ENCODE results near the gene KNSTRN.

KNSTRN gene

GRCh38 chr15:40340038-40340739 is 42.3 kb upstream of the KNSTRN start:
- peak overlapping the region; percentile 95 for H3K9ac ChIP-seq (ENCODE audit: low read depth, low read length)
- H3K4me3 ChIP-seq (ENCODE audit: low read length), result peak overlapping the region; percentile 74
- no peaks in the 10 kb centered on the region for H3K9me3 ChIP-seq (replicated peaks; ENCODE audit: low read length)
- peaks cover 70% of the 10 kb centered on the region for H3K4me1 ChIP-seq (ENCODE audit: control insufficient read depth, insufficient read depth, low read length)
- H3K36me3 ChIP-seq (ENCODE audit: insufficient read depth, low read length), result peaks cover 31% of the 10 kb centered on the region
- H3K27me3 ChIP-seq (ENCODE audit: control insufficient read depth, insufficient read depth, low read length), result no peaks in the 10 kb centered on the region
- H3K4me2 ChIP-seq (ENCODE audit: low read length), result peak overlapping the region; percentile 94

GRCh38 chr15:40340740-40341400 is 41.7 kb upstream of the KNSTRN start, which contains the start of gene CCDC9B:
Gene CCDC9B, minus strand, starts transcription at chr15:40340939. Its CDS starts 120 bp downstream, at chr15:40340819.
- H3K4me3 ChIP-seq (ENCODE audit: low read length), result peak within 1 kb of the TSS; percentile 74
- H3K9ac ChIP-seq (ENCODE audit: low read depth, low read length), result peak within 1 kb of the TSS; percentile 95
- H3K27me3 ChIP-seq (ENCODE audit: control insufficient read depth, insufficient read depth, low read length), result no peaks in the 10 kb centered on the region
- no peaks in the 10 kb centered on the region for H3K9me3 ChIP-seq (replicated peaks; ENCODE audit: low read length)
- H3K4me1 ChIP-seq (ENCODE audit: control insufficient read depth, insufficient read depth, low read length), result peaks cover 70% of the 10 kb centered on the region
- H3K36me3 ChIP-seq (ENCODE audit: insufficient read depth, low read length), result peaks cover 24% of the 10 kb centered on the region
- H3K4me2 ChIP-seq (ENCODE audit: low read length), result peak within 1 kb of the TSS; percentile 94

- no peak overlapping the region for H3K4me2 ChIP-seq (ENCODE audit: low read length)
- no peaks in the 10 kb centered on the region for H3K9me3 ChIP-seq (replicated peaks; ENCODE audit: low read length)
- H3K36me3 ChIP-seq (ENCODE audit: insufficient read depth, low read length), result peaks cover 6% of the 10 kb centered on the region
- H3K9ac ChIP-seq (ENCODE audit: low read depth, low read length), result peak overlapping the region; percentile 8
- no peaks in the 10 kb centered on the region for H3K27me3 ChIP-seq (ENCODE audit: control insufficient read depth, insufficient read depth, low read length)
- no peak overlapping the region for H3K4me3 ChIP-seq (ENCODE audit: low read length)
- peaks cover 64% of the 10 kb centered on the region for H3K4me1 ChIP-seq (ENCODE audit: control insufficient read depth, insufficient read depth, low read length)
Observed at GRCh38 chr15:40342416-40343320, 39.9 kb upstream of the KNSTRN start.

- H3K9ac ChIP-seq (ENCODE audit: low read depth, low read length), result peak overlapping the region; percentile 43
- H3K4me3 ChIP-seq (ENCODE audit: low read length), result no peak overlapping the region
- no peaks in the 10 kb centered on the region for H3K9me3 ChIP-seq (replicated peaks; ENCODE audit: low read length)
- H3K36me3 ChIP-seq (ENCODE audit: insufficient read depth, low read length), result peaks cover 2% of the 10 kb centered on the region
- H3K4me1 ChIP-seq (ENCODE audit: control insufficient read depth, insufficient read depth, low read length), result peaks cover 56% of the 10 kb centered on the region
- H3K4me2 ChIP-seq (ENCODE audit: low read length), result peak overlapping the region; percentile 46
- H3K27me3 ChIP-seq (ENCODE audit: control insufficient read depth, insufficient read depth, low read length), result no peaks in the 10 kb centered on the region
Observed at GRCh38 chr15:40343512-40343911, 39.0 kb upstream of the KNSTRN start.

- Histone ChIP-seq H3K4me2 (ENCODE audit: low read length) (peak overlapping the region; percentile 46), H3K4me3 (ENCODE audit: low read length) (no peak overlapping the region), H3K27me3 (ENCODE audit: control insufficient read depth, insufficient read depth, low read length) (no peaks in the 10 kb centered on the region), H3K36me3 (ENCODE audit: insufficient read depth, low read length) (no peaks in the 10 kb centered on the region), H3K9me3 (replicated peaks; ENCODE audit: low read length) (no peaks in the 10 kb centered on the region), H3K9ac (ENCODE audit: low read depth, low read length) (no peak overlapping the region), H3K4me1 (ENCODE audit: control insufficient read depth, insufficient read depth, low read length) (peaks cover 49% of the 10 kb centered on the region)
Observed at GRCh38 chr15:40344217-40344616, 38.3 kb upstream of the KNSTRN start.

- Histone ChIP-seq H3K27me3 (ENCODE audit: control insufficient read depth, insufficient read depth, low read length) (no peaks in the 10 kb centered on the region), H3K36me3 (ENCODE audit: insufficient read depth, low read length) (no peaks in the 10 kb centered on the region), H3K4me2 (ENCODE audit: low read length) (no peak overlapping the region), H3K4me1 (ENCODE audit: control insufficient read depth, insufficient read depth, low read length) (peaks cover 44% of the 10 kb centered on the region), H3K4me3 (ENCODE audit: low read length) (no peak overlapping the region), H3K9ac (ENCODE audit: low read depth, low read length) (no peak overlapping the region), H3K9me3 (replicated peaks; ENCODE audit: low read length) (no peaks in the 10 kb centered on the region)
Observed at GRCh38 chr15:40344631-40345120, 37.8 kb upstream of the KNSTRN start.

GRCh38 chr15:40345225-40345866 is 37.2 kb upstream of the KNSTRN start:
- Histone ChIP-seq H3K9me3 (replicated peaks; ENCODE audit: low read length) (no peaks in the 10 kb centered on the region), H3K27me3 (ENCODE audit: control insufficient read depth, insufficient read depth, low read length) (peaks cover 4% of the 10 kb centered on the region), H3K4me2 (ENCODE audit: low read length) (no peak overlapping the region), H3K4me3 (ENCODE audit: low read length) (no peak overlapping the region), H3K9ac (ENCODE audit: low read depth, low read length) (no peak overlapping the region), H3K4me1 (ENCODE audit: control insufficient read depth, insufficient read depth, low read length) (peaks cover 37% of the 10 kb centered on the region), H3K36me3 (ENCODE audit: insufficient read depth, low read length) (no peaks in the 10 kb centered on the region)

- Histone ChIP-seq H3K4me3 (ENCODE audit: low read length) (no peak overlapping the region), H3K9ac (ENCODE audit: low read depth, low read length) (no peak overlapping the region), H3K9me3 (replicated peaks; ENCODE audit: low read length) (no peaks in the 10 kb centered on the region), H3K27me3 (ENCODE audit: control insufficient read depth, insufficient read depth, low read length) (peaks cover 5% of the 10 kb centered on the region), H3K4me1 (ENCODE audit: control insufficient read depth, insufficient read depth, low read length) (peaks cover 32% of the 10 kb centered on the region), H3K36me3 (ENCODE audit: insufficient read depth, low read length) (no peaks in the 10 kb centered on the region), H3K4me2 (ENCODE audit: low read length) (no peak overlapping the region)
Observed at GRCh38 chr15:40345867-40346578, 36.5 kb upstream of the KNSTRN start.

- Histone ChIP-seq H3K4me3 (ENCODE audit: low read length) (no peak overlapping the region), H3K9ac (ENCODE audit: low read depth, low read length) (no peak overlapping the region), H3K4me1 (ENCODE audit: control insufficient read depth, insufficient read depth, low read length) (peaks cover 25% of the 10 kb centered on the region)
Observed at GRCh38 chr15:40346579-40347558, 35.7 kb upstream of the KNSTRN start.

More at GRCh38 chr15:40346579-40347558, 35.7 kb upstream of the KNSTRN start:
- Histone ChIP-seq H3K27me3 (ENCODE audit: control insufficient read depth, insufficient read depth, low read length) (peaks cover 9% of the 10 kb centered on the region), H3K36me3 (ENCODE audit: insufficient read depth, low read length) (no peaks in the 10 kb centered on the region), H3K4me2 (ENCODE audit: low read length) (no peak overlapping the region), H3K9me3 (replicated peaks; ENCODE audit: low read length) (no peaks in the 10 kb centered on the region)

Measured in skeletal muscle satellite cell (primary cell).